NCI-H526 treated with DMSO at 0.1 percent for 48 hours (cell line): ENCODE results near the gene RTEL1.
"Not testable (repeated sequence)": the region's sequence is repeated elsewhere in the genome, so short reads cannot be mapped to it uniquely, and the experiment has no call there.

Source experiments
- DNase-seq: peaks from one replicate; lab custom pipeline; 2025; lab: John Stamatoyannopoulos, UW

Gene RTEL1

DNA sequence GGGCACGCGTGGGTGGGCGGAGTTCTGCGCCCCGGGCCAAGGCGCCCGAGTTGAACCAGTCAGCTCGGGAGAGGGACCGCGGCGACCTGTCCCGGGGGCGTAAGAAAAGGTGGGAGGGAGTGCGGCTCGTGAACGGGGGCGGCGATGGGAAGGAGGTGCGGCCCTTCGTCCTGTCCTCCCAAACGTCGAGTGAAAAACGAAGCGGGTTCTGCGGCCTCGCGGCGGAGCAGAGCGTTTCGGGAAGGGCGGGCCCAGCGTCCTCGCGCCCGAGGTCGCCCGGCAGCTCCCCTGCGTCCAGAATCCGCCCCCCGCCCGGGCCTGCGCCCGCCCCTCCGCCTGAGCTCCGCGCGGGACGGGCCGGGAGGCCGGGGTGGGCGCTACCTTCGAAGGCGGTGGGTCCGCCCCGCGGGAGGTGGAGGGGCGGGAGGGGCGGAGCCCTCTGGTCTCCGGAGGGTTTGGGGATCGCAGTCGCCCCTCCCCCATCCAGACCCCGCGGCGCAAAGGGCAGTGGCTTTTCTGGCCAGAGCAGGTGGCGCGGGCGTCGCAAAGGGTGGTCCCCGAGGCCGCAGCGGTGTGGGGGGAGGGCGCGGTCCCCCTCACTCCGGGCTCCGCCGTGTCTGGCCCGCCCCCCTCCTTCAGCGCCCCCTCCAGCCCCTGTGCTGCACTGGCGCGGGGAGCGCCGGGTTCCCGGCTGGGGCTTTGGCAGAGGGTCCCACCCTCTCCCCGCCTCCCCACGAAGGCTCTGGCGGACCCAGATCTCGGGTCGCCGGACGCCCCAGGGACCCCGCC is 5.7 kb upstream of the RTEL1 start:
- DNase-seq = peak; percentile 48

DNA sequence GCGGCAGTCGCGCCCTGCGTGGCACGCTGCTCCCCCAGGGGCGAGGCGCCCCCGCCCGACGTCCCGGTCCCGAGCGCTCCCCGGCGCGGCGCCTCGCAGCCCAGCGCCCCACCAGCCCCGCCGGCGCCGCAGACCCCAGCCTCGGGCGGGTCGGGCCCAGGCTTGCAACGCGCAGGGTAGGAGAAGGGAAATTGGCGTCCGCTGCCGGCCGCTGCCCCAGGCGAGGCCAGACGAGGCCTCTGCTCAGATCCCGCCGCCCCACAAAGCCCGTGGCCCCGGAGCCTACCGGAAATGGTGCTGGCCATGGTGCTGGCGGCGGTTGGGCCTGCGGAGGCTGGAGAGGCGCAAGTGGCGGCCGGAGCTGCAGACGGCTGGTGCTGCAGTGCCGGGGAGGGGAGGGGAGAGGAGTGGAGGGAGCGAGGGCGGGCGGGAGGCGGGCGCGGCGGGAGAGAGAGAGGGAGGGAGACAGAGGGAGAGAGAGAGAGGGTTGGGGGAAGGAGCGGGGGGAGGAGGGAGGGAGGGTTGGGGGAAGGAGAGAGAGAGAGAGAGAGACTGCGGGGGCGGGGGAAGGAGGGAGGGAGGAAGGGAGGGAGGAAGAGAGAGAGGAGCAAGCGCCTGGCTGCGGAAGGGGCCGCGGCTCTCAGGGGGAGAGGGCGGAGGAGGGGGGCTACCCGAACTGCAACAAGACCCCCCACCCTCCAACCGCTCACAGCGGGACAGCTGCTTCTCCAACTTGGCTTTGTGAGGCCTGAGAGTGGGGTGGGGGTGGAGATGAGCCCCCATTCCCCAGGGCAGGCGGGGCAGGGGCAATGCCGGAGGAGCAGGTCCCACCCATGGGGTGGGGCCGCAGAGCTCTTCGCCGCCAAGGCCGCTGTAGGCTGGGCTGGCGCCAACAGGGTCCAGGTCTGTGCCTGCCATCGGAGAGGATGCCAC is 4.8 kb upstream of the RTEL1 start, which contains the start of gene STMN3:
TSS of gene STMN3 (minus strand) at position 384 of the 933 bp plus-strand sequence. CDS start at position 305, 79 bp downstream.
- DNase-seq = peak; percentile 85

DNA sequence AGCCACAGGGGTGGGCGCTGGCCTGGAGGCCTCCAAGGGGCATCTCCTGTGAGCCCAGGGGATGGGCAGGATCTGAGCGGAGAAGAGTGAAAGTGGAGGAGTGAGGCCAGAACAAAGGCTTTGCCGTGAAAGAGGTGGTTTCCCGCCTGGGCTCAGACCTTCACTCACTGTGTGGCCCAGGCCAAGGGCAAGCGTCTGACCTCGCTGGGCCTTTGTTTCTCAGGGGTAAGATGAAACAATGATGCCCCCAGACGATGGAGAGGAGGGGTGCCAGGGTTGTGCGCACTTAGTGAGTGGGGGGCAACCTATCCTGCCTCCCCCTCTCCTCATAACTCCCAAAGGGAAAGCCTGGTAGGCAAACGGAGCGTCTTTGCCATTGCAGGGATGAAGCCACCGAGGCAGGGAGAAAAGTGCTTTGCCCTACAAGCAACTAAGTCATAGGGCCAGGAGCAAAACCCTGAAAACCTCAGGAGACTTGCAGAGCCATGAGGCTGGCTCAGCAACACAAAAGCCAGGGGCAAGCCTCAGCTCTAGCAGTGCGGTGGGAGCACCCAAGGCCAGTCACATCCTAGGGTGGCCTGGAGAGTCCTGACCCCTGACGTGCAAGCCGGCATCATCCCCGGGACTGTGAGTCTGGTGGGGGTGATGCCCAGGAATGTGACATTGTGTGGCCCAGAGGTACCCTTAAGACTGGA is 4.0 kb upstream of the RTEL1 start:
- no peak for DNase-seq

DNA sequence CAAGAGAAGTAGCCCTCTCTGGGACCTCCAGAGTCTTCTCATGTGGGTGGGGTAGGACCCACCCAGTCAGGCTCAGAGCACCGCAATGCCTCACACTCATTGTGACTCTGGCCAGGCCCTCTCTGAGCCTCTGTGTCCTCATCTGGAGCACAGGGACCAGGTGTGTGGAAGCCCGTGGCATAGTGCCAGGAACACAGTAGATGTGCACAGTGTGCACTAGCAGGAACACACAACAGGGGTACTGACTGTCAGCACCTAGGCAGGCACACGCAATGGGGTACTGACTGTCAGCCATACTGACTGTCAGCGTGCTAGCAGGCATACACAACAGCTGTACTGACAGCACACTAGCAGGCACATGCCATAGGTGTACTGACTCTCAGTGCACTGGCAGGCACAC is 2.9 kb upstream of the RTEL1 start:
- no peak for DNase-seq

DNA sequence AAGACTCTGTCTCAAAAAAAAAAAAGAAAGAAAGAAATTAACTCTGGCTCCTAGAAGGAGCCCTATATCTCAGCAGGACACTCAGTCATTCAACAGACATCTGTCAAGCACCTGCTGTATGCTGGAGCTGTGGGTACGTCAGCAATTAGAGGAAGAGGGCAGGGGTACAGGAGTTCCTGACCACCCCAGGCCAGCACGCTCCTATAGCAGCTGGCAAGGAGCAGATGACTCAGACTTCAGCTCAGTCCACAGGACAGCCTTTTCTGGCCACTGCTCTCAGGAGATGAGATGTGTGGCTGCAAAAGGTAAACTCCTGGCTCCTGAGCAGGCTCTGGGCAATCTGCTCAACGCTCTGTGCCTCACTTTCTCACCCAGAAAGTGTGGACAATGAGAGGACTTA is 1.7 kb upstream of the RTEL1 start:
- no peak for DNase-seq

DNA sequence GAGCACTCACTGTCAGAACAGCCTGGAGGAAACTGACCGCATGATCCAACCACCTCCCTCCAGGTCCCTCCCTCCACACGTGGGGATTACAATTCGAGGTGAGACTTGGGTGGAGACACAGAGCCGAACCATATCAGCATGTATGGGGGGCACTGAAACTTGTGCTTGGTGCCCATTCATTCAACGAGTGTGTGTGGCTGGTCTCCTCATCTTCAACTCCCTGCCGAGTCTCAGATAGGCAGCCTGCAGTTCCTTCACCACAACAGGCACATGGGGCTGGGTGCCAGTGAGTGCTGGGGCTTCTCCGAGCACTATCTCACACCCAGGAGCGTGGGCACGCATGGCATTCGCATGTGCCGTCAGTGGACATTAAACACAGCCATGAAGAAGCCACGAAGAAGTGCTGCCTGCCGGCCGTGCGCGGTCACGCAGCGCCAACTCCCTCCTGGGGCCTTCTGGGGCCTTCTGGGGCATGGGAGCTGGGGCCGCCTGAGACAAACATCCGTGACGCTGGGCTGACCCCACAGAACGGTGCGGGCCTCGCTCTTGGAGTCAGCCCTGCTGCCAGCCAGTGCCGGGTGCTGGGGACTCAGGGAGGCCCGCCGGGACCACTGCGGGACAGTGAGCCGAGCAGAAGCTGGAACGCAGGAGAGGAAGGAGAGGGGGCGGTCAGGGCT is 714 bp upstream of the RTEL1 start:
- DNase-seq = no peak

DNA sequence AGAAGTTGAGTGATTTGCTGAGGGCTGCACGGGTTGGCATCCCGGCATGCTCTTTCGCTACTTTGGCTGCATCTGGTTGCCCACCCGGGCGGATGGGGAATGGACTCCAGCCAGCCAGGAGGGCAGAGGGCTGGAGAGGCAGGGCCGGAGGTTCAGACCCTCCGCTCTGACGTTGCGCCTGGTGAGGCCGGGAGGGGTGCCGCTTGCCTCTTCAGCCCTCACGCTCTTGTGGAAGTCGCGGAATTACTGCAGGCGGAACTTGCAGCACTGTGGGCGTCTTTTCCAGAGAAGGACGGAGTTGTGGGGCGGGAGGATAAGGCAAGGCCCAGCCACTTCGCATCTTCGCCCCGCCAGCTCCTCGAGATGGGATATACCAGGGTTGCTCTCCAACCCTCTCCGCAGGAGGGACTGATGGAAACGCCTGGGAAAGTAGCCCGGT is 656 bp downstream of the RTEL1 start:
- no peak for DNase-seq

DNA sequence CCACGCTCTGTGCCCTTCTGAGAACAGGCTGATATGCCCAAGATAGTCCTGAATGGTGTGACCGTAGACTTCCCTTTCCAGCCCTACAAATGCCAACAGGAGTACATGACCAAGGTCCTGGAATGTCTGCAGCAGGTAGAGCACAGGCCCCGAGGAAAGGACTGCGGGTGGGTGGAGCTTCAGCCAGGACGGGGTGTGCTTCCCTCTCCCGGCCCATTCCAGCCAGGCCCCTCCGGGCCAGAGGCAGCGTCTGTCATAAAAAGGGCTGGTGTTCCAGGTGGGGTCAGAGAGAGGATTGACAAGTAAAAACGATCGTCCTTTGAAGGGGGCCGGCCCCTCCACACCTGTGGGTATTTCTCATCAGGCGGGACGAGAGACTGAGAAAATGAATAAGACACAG is 1.3 kb downstream of the RTEL1 start:
- DNase-seq = no peak

DNA sequence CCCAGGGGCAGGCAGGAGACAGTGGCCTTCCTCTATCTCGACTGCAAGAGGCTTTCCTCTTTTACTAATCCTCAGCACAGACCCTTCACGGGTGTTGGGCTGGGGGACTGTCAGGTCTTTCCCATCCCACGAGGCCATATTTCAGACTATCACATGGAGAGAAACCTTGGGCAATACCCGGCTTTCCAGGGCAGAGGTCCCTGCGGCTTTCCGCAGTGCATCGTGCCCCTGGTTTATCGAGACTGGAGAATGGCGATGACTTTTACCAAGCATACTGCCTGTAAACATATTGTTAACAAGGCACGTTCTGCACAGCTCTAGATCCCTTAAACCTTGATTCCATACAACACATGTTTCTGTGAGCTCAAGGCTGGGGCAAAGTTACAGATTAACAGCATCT is 2.1 kb downstream of the RTEL1 start:
- DNase-seq = not testable (repeated sequence)

DNA sequence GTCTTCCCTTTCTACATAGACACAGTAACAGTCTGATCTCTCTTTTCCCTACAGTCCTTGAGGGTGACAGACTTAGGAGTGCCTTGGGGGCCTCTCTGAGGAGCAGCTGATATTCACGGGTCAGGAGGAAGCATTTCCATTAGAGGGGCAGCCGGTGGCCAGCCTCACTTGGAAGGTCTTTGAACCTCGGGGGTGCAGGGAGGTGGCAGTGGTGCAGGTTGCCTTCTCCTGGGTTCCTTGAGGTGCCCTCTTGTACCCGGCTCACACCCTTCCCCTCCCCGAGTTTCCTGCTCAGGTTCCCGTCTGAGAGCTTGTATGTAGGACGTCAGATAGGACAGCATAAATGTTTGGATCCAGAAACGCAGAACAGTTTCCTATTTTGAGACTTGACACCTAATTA is 2.5 kb downstream of the RTEL1 start:
- no peak for DNase-seq

DNA sequence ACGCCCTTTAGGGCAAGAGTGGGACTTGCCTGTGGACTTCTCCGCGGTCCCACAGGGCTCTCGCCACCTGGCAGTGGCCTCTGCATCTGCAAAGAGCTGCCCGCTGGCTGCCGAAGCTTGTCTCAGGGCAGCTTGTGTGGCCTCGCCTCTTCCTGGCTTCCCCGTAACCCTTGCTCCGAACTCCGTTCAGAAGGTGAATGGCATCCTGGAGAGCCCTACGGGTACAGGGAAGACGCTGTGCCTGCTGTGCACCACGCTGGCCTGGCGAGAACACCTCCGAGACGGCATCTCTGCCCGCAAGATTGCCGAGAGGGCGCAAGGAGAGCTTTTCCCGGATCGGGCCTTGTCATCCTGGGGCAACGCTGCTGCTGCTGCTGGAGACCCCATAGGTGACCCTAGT is 3.0 kb downstream of the RTEL1 start:
- DNase-seq = no peak

DNA sequence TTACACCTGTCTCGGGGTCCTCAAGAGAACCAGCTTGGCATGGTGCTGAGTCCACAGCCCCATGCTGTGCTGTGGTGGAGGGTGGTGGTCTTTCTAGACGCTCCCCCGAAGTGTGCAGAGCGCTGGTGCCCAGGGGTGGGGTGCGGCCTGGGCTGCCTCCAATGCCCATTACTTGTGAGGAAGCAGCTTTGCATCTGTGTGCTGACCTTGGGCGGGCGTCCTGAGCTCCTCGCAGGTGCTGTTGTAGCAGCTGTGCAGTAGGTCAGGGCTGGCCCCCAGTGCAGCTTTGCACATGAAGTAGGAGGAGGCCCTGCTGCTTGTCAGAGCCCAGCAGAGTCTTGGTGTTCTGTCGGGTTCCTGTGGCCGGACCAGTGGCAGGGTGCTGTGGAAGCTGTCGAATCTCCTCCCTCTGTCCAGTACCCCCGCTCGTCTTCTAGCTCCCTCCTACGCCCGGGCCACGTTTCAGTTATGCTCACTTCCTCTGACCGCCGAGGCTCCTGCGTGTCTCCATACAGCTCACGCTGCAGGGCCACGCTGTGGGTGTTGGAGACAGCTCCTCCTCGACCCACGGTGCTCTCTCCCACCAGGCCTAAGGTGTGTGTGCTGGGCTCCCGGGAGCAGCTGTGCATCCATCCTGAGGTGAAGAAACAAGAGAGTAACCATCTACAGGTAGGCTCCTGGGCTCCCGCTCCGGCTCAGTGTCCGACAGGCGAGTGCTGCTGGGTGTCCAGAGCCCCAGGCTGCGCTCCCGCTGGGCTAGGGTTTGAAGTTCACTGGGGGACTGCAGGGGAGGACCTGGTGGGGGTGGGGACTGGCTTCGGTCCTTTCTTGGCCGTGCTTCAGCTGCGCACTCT is 4.1 kb downstream of the RTEL1 start:
- DNase-seq = no peak

DNA sequence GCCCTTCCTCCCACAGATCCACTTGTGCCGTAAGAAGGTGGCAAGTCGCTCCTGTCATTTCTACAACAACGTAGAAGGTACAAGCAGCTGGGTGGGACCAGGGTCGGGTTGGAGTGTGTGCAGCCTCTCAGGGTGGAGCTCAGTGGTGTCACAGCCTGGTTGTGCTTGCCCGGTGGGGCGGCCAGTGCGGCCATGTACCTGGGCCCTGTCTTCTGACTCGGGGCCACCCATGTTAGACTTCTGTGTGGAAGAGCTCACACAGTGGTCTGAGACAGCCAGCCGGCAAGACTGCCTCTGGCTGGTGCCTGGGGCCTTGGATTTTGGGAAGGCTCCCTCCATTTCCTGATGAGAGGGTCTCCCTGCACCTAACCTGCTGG is 4.7 kb downstream of the RTEL1 start:
- DNase-seq = no peak

DNA sequence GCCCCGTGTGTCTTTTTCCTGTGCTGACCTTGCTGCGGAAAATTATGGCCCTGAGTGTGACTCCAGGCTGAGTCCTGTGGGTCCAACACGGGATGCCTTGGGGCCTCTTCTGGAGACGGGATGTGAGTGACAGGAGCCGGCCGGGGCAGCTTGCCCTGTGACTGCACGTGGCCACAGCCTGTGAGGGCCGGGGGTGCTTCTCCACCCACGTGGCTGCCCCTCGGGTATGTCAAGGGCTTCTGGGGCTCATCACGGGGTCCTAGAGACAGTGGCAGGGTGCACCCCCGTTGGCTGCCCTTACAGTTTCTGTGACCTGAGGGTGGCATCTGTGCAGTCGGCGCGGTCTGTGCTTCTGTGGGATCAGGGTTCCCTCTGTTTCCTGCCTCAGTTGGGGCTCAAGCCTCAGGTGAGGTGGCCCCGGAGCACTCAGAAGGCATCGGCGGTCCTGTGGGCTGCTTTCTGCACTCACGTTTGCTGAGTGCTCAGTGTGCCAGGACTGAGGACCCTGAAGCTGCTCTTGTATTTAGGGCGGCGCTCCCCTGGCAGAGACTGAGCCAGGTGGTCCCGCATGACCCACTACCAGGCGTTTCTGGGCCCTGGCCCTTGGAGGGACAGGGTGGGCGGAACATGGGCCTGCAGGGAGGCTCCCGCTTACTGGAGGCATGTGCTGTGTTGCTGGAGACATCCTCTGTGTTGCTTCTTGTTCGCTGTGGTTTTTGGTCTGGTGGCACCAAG is 5.4 kb downstream of the RTEL1 start:
- no peak for DNase-seq

DNA sequence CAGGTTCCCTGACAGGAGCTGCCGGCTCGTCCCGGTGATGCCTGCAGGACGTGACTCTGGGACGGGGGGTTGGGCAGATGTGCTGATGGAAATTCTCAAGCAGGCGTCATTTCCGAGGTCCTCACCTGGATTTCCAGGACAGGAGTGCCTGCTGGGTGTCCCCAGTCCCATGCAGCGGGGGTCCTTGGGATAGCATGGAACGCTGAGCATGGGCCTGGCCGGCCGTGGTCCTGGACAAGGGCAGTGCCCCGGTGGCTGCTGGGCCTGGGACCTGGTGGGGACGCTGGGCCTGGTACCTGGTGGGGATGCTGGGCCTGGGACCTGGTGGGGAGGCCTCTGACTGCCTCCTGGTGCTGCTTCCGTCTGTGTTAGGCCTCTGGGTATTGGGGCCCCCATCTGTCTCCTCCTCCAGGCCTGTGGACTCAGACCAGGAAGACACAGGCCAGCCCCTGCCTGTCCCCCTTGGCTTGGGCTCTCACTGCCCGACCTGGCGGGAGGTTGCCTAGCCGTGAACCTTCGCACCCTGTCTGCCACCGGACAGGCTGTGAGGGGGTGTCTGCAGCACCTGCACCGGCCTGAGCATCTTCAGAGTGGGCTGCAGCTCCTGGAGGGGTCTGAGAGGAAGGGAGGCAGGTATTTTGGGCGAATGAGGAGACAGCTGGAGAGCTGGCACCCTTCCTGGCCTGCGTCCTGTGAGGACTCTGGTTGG is 6.2 kb downstream of the RTEL1 start:
- no peak for DNase-seq

DNA sequence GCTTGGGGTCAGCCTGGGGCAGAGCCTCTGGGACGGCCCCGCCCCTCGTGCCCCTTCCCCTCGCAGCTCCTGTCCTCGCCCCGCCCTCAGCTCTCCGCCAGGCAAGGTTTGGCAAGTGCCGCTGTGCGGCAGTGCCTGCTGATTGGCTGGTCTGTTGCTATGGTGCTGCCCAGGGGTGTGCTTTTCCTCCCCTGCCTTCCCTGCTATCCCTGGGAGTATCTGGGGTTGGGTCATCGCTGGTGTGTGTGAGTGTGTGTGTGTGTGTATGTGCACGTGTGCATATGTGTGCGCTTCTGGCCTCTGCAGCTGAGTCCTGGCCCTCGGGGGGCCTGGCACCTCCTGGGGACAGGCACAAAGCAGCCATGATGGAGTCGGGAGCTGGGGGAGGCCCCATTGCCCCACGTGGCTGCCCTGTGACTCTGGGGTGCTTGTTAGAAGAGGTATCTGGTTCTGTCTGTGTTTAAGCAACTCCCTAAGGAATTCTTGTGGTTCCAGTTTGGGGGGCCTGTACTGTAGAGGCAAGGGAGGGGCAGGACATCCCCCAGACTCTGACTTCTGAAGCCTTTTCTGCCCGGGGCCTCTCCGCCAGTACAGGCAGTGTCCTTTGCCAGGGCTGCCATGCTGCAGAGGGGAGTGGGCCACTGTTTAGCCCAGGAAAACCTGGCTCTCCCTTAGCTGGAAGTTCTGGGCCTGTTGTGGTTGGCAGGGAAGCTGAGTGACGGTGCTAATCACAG is 6.9 kb downstream of the RTEL1 start:
- peak; percentile 9 for DNase-seq

DNA sequence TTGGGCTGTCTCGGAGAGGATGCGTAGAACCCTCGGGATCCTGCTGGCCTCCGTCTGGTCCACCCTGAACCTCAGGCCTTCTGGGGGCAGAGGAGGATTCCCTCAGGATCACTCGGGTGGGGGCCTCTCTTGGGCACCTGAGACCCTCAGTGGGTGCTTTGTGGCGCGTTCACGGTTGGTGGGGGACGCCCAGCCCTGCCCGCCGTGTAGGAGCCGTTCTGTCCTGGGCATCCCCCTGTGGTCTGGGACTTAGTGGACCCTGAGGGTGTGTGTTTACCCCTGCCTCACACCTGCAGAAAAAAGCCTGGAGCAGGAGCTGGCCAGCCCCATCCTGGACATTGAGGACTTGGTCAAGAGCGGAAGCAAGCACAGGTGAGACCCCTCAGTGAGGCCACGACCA is 7.6 kb downstream of the RTEL1 start:
- no peak for DNase-seq

DNA sequence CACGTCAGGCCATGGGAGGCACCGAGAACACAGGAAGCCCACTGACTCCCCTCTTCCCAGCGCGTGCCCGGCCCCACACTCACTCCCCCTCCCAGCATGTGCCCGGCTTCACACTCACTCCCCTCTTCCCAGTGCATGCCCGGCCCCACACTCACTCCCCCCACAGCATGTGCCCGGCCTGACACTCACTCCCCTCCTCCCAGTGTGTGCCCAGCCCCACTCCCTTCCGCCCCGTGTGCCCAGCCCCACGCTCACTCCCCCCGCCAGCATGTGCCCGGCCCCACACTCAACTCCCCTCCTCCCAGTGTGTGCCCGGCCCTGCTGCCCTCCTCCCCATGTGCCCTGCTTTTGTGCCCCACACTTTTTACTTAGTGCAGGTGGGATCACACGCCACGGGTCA is 9.7 kb downstream of the RTEL1 start:
- DNase-seq = no peak

DNA sequence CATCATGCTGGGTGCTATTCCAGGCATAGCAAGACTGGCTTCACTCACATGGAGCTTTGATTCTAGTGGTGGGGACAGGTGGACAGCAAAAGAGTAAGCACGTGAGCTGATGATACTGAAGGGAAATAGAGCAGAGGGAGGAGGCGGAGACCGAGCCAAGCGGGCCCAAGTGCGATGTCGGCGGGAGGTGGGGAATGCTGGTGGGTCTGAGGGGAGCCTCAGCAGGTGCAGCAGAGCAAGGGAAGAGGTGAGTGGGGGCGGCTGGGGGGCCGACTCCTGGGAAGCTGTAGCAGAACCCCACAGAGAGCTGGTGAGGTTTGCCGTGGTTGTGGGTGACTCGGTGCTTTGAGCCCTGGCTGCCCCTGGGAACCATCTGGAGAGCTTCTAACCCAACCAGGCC is 10.2 kb downstream of the RTEL1 start:
- DNase-seq = no peak
